Adipocyte (in vitro differentiated cells): Measurements from ENCODE around the gene SKIL.
A peak's percentile ranks its signal among the peaks of the same experiment; 100 is the strongest.

Experiments
- DNase-seq: peaks from one replicate; pipeline ENCODE4 v3.0.0-alpha.2; 2015; ENCODE audit warnings: low read depth
- H3K27me3 ChIP-seq: replicated peaks from 2 replicates; pipeline ENCODE4 v1.7.0; 2013; ENCODE audit warnings: mild to moderate bottlenecking, low read length, moderate library complexity; ENCODE audit not compliant: control insufficient read depth, insufficient read depth
- H3K36me3 ChIP-seq: 2 replicates; pipeline ENCODE4 v1.7.0; 2013; ENCODE audit warnings: low read length, mild to moderate bottlenecking, moderate library complexity; ENCODE audit not compliant: control insufficient read depth, insufficient read depth, severe bottlenecking
- H3K4me1 ChIP-seq: 2 replicates; pipeline ENCODE4 v1.7.0; 2013; ENCODE audit warnings: mild to moderate bottlenecking, low read length, moderate library complexity; ENCODE audit not compliant: control insufficient read depth, insufficient read depth
- H3K4me3 ChIP-seq: 2 replicates; pipeline ENCODE4 v1.7.0; 2013; ENCODE audit warnings: mild to moderate bottlenecking, low read length, moderate library complexity
- H3K9ac ChIP-seq: 2 replicates; pipeline ENCODE4 v1.7.0; 2013; ENCODE audit warnings: mild to moderate bottlenecking, low read length, moderate library complexity
- H3K9me3 ChIP-seq: 2 replicates; pipeline ENCODE4 v1.7.0; 2013; ENCODE audit warnings: mild to moderate bottlenecking, low read length, moderate library complexity; ENCODE audit not compliant: control insufficient read depth

Gene SKIL

DNA sequence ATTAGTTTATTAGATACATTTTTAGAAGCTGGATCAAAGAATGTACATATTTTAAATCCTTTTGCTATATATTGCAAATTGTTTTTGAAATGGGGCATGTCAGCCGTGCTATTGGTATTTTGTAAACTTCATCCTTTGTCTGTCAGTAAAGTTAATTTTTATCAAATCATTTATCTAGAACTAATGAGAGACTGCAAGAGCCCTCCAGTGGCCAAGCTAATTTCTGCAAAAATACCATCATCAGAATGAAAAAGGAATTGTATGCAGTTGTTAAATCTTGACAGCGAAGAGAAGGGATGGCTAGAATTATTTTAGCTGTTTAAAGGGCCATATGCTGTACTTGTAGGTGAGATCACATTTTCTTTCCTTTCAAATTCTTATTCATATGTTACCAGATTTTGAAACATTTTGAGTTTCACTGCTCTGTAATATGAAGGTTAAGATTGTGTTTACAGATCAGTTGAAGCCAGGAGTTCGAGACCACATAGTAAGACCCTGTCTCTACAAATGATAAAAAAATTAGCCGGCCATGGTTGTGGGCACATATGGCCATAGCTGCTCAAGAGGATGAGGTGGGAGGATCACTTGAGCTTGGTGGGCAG lies 53.0 kb downstream of the SKIL start:
- no peaks in the 10 kb centered on the region for H3K9me3 ChIP-seq
- no peak overlapping the region for H3K9ac ChIP-seq
- H3K4me3 ChIP-seq = no peak overlapping the region
- DNase-seq = peak; percentile 61
- no peaks in the 10 kb centered on the region for H3K27me3 ChIP-seq
- no peaks in the 10 kb centered on the region for H3K36me3 ChIP-seq
- peaks cover 6% of the 10 kb centered on the region for H3K4me1 ChIP-seq

- no peaks in the 10 kb centered on the region for H3K9me3 ChIP-seq
- H3K9ac ChIP-seq = no peak overlapping the region
- H3K4me3 ChIP-seq = no peak overlapping the region
- H3K27me3 ChIP-seq = no peaks in the 10 kb centered on the region
- H3K4me1 ChIP-seq = peaks cover 6% of the 10 kb centered on the region
- no peaks in the 10 kb centered on the region for H3K36me3 ChIP-seq
- DNase-seq = no peak
These were observed 55.8 kb downstream of the SKIL start for GRCh38 chr3:170413291-170413690.

DNA sequence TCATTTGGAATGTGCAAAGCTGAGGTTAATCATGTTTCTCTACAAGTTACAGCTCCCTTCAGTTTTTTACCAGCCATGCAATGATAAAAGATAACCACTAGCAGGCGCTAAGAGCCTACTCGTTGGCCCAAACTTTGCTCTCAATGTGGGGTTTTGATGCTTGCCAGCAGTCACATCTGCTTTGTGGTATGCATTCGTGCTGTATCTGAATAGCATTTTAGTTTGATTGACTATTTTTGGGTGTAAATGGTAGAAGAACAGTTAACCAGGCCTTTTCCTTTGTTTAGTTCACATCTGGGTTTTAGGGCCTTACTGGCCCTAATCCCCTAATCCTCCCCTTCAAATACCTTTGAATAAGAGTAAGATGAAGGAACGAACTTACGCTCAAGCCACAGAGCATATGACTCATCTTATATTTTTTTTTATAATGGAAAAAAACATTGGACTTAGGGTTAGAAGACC lies 56.7 kb downstream of the SKIL start:
- no peaks in the 10 kb centered on the region for H3K36me3 ChIP-seq
- H3K4me3 ChIP-seq = no peak overlapping the region
- H3K9ac ChIP-seq = peak overlapping the region; percentile 19
- peak; percentile 94 for DNase-seq
- no peaks in the 10 kb centered on the region for H3K27me3 ChIP-seq
- H3K9me3 ChIP-seq = no peaks in the 10 kb centered on the region
- H3K4me1 ChIP-seq = peaks cover 6% of the 10 kb centered on the region

GRCh38 chr3:170417090-170417489 lies 59.6 kb downstream of the SKIL start:
- Histone ChIP-seq H3K4me1 (peaks cover 25% of the 10 kb centered on the region), H3K36me3 (no peaks in the 10 kb centered on the region), H3K9me3 (no peaks in the 10 kb centered on the region), H3K4me3 (no peak overlapping the region), H3K27me3 (no peaks in the 10 kb centered on the region), H3K9ac (no peak overlapping the region)
- no peak for DNase-seq

DNA sequence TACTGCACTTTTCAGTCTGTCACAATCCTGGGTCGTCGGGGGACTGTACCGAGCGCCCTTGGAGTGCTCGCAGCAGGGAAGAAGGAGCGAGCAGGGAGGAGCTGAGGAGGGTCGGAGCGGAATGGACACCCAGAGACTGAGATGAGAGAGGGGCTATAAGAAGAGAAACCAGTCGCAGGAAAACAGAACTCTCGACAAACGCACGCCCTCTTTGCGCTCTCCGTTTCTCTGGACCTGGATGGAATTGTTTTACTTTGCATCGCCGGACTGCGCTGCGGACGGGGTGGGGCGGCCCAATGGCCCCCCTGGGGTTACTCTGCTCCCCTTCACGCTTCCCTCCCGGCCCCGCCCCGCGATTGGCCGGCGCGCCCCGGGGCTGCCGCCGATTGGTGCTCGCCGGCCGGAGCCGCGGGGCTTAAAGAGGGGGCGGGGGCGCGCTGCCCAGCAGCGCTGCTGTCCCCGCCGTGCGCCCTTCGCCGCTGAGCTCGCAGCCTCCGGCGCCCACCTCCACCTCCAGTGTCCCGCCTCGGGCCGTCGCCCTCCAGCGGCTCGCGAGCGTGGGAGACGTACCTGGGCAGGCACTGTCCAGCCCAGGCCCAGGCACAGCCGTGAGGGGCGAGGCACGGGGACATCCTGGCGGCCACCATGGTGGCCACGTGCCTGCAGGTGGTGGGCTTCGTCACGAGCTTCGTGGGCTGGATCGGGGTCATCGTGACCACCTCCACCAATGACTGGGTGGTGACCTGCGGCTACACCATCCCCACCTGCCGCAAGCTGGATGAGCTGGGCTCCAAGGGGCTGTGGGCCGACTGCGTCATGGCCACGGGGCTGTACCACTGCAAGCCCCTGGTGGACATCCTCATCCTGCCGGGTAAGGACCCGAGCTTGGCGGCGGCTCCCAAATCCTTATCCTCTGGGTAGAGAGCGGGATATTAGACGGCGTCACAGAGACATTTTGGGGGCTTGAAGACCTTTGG lies 61.2 kb downstream of the SKIL start, which contains the start of gene CLDN11:
CLDN11 (plus strand) TSS at position 447 of the 977 bp plus-strand sequence; CDS start at position 646, 199 bp downstream.
- Histone ChIP-seq H3K4me1 (peaks cover 31% of the 10 kb centered on the region), H3K27me3 (no peaks in the 10 kb centered on the region), H3K36me3 (peaks cover 8% of the 10 kb centered on the region), H3K9me3 (no peaks in the 10 kb centered on the region), H3K9ac (peak within 1 kb of the TSS; percentile 91), H3K4me3 (peak within 1 kb of the TSS; percentile 92)
- DNase-seq = peak; percentile 25

GRCh38 chr3:170419557-170420087 lies 62.1 kb downstream of the SKIL start:
- no peaks in the 10 kb centered on the region for H3K9me3 ChIP-seq
- no peaks in the 10 kb centered on the region for H3K27me3 ChIP-seq
- peak overlapping the region; percentile 92 for H3K4me3 ChIP-seq
- H3K36me3 ChIP-seq = peaks cover 17% of the 10 kb centered on the region
- DNase-seq = no peak
- peaks cover 27% of the 10 kb centered on the region for H3K4me1 ChIP-seq
- H3K9ac ChIP-seq = peak overlapping the region; percentile 91

DNA sequence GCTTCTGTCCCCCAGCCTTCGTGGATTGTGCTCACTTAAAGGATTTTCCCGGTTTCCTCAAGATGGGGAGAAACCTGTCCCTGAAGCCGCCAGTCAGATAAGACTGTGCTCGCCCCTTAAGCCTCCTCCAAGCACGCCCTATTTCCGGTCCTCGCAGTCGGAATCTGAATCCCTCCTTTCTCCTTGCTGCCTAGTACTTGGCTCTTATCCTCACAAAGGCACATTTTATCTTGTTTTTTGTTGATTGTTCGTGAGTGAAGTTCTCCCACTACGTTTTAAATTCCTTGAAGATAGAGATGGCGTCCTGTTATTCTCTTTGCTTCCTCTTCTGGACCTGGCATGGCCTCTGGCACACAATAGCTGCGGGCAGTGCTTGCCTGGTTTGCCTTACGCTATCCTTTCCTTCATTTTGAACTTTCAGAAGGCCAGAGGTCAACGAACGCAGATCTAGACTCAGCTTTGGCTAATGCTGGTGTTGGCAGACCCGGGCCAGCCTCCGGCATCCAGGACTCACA lies 62.8 kb downstream of the SKIL start:
- Histone ChIP-seq H3K9me3 (no peaks in the 10 kb centered on the region), H3K36me3 (peaks cover 24% of the 10 kb centered on the region), H3K4me3 (peak overlapping the region; percentile 92), H3K9ac (peak overlapping the region; percentile 91), H3K4me1 (peaks cover 25% of the 10 kb centered on the region), H3K27me3 (no peaks in the 10 kb centered on the region)
- no peak for DNase-seq

GRCh38 chr3:170421111-170421641 lies 63.7 kb downstream of the SKIL start:
- H3K4me1 ChIP-seq = peaks cover 25% of the 10 kb centered on the region
- peak overlapping the region; percentile 91 for H3K9ac ChIP-seq
- H3K36me3 ChIP-seq = peaks cover 32% of the 10 kb centered on the region
- no peaks in the 10 kb centered on the region for H3K9me3 ChIP-seq
- peak overlapping the region; percentile 92 for H3K4me3 ChIP-seq
- no peaks in the 10 kb centered on the region for H3K27me3 ChIP-seq
- DNase-seq = peak; percentile 14

GRCh38 chr3:170421758-170422157 lies 64.2 kb downstream of the SKIL start:
- peak overlapping the region; percentile 92 for H3K4me3 ChIP-seq
- H3K36me3 ChIP-seq = peaks cover 35% of the 10 kb centered on the region
- H3K27me3 ChIP-seq = no peaks in the 10 kb centered on the region
- H3K9me3 ChIP-seq = no peaks in the 10 kb centered on the region
- H3K9ac ChIP-seq = peak overlapping the region; percentile 81
- peaks cover 25% of the 10 kb centered on the region for H3K4me1 ChIP-seq
- DNase-seq = no peak

DNA sequence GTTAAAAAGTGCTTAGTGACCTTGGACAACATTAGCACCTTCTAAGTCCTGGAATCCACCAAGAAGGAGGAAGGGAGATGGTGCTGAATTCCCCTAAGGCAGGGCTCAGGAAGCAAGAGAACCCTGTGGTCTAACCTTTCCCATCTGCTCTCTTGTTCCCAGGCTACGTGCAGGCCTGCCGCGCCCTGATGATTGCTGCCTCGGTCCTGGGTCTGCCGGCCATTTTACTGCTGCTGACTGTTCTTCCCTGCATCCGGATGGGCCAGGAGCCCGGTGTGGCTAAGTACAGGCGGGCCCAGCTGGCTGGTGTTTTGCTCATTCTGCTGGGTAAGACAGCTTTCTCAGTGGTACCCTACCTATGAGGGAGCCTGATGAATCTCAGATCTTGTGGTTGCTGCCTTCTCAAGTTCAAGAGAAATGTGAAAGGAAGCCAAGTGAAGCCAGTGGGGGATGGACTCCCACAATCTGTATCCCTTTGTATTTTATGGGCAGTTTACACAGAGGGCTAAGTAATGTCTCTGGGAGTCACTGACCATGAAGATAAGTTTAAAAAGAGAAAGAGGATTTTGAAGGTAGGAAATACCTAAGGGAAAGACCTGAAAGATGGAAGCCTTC lies 65.6 kb downstream of the SKIL start:
- Histone ChIP-seq H3K4me1 (peaks cover 25% of the 10 kb centered on the region), H3K4me3 (no peak overlapping the region), H3K27me3 (no peaks in the 10 kb centered on the region), H3K36me3 (peaks cover 35% of the 10 kb centered on the region), H3K9me3 (no peaks in the 10 kb centered on the region), H3K9ac (no peak overlapping the region)
- DNase-seq = no peak
